ENCODE data around the gene NHSL1. TPM values are rescaled to one million over a fixed set of nuclear protein-coding genes. Genes with fewer than 3 reads are reported as not detected.
A peak's percentile ranks its signal among the peaks of the same experiment; 100 is the strongest.

The NHSL1 gene, protein sequence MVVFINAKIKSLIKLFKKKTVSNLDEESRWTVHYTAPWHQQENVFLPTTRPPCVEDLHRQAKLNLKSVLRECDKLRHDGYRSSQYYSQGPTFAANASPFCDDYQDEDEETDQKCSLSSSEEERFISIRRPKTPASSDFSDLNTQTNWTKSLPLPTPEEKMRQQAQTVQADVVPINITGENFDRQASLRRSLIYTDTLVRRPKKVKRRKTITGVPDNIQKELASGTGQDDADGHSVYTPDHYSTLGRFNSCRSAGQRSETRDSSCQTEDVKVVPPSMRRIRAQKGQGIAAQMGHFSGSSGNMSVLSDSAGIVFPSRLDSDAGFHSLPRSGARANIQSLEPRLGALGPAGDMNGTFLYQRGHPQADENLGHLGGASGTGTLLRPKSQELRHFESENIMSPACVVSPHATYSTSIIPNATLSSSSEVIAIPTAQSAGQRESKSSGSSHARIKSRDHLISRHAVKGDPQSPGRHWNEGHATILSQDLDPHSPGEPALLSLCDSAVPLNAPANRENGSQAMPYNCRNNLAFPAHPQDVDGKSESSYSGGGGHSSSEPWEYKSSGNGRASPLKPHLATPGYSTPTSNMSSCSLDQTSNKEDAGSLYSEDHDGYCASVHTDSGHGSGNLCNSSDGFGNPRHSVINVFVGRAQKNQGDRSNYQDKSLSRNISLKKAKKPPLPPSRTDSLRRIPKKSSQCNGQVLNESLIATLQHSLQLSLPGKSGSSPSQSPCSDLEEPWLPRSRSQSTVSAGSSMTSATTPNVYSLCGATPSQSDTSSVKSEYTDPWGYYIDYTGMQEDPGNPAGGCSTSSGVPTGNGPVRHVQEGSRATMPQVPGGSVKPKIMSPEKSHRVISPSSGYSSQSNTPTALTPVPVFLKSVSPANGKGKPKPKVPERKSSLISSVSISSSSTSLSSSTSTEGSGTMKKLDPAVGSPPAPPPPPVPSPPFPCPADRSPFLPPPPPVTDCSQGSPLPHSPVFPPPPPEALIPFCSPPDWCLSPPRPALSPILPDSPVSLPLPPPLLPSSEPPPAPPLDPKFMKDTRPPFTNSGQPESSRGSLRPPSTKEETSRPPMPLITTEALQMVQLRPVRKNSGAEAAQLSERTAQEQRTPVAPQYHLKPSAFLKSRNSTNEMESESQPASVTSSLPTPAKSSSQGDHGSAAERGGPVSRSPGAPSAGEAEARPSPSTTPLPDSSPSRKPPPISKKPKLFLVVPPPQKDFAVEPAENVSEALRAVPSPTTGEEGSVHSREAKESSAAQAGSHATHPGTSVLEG (N-terminal part only)
- total RNA-seq: 6.2 and 6.9 TPM in 2 replicates

DNA sequence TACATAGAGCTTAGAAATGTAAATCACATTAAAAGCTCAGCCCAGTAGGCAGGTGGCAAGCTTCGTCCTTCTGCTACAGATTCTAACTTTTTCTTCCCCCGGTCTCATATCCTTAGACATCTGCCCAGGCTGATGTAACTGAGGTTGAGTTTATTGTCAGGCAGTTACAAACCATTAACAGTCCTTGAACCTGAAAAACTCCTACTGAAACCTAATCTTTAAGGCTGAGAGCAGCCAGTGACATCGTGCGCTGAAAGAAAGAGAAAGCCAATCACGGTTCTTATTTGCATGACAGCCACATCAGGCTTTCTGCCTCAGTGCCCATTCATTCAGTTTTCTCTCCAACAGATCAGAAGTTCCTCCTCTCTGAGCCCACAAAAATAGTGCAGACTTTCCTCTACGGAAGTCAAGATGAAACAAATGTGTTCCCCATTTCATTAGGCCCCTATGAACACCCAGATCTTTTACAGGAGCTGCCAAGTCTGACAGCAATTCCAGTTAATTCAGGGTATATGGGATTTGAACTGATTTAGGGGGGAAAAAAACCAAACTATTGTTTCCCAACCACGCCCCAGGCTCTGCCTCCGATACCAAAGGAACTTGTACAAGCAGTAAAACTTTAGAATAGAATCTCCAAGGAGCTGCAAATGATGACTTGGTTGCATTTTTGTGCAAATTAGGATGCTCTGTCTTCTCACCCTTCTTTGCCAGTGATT is at the start of gene NHSL1:
Gene NHSL1, minus strand, starts transcription at position 192 of the 716 bp plus-strand sequence. CDS start 204 bp downstream, outside the sequence.
- Histone ChIP-seq H3K4me1 (ENCODE audit: insufficient read depth, low read length) (no peaks in the 10 kb centered on the region), H2AFZ (ENCODE audit: low read length) (no peak within 1 kb of the TSS), H3K27me3 (ENCODE audit: insufficient read depth, low read length) (no peaks in the 10 kb centered on the region), H3K4me3 (ENCODE audit: insufficient read depth, low read length) (no peak within 1 kb of the TSS), H3K79me2 (ENCODE audit: insufficient read depth, low read length) (no peaks in the 10 kb centered on the region), H3K36me3 (ENCODE audit: insufficient read depth, low read length) (no peaks in the 10 kb centered on the region), H3K9me3 (ENCODE audit: low read depth, low read length) (no peaks in the 10 kb centered on the region), H3K27ac (ENCODE audit: low read depth, low read length) (no peak within 1 kb of the TSS), H3K4me2 (ENCODE audit: insufficient read depth, low read length) (no peak within 1 kb of the TSS), H4K20me1 (ENCODE audit: insufficient read depth, low read length) (no peaks in the 10 kb centered on the region)
- no peak for DNase-seq (ENCODE audit: insufficient read length, low spot score, missing footprints)
- TF ChIP-seq, protein P1, sequence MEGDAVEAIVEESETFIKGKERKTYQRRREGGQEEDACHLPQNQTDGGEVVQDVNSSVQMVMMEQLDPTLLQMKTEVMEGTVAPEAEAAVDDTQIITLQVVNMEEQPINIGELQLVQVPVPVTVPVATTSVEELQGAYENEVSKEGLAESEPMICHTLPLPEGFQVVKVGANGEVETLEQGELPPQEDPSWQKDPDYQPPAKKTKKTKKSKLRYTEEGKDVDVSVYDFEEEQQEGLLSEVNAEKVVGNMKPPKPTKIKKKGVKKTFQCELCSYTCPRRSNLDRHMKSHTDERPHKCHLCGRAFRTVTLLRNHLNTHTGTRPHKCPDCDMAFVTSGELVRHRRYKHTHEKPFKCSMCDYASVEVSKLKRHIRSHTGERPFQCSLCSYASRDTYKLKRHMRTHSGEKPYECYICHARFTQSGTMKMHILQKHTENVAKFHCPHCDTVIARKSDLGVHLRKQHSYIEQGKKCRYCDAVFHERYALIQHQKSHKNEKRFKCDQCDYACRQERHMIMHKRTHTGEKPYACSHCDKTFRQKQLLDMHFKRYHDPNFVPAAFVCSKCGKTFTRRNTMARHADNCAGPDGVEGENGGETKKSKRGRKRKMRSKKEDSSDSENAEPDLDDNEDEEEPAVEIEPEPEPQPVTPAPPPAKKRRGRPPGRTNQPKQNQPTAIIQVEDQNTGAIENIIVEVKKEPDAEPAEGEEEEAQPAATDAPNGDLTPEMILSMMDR (IDR thresholded peaks at IDR 0.05; ENCODE audit: extremely low read depth, low read depth, low read length): no peak

DNA sequence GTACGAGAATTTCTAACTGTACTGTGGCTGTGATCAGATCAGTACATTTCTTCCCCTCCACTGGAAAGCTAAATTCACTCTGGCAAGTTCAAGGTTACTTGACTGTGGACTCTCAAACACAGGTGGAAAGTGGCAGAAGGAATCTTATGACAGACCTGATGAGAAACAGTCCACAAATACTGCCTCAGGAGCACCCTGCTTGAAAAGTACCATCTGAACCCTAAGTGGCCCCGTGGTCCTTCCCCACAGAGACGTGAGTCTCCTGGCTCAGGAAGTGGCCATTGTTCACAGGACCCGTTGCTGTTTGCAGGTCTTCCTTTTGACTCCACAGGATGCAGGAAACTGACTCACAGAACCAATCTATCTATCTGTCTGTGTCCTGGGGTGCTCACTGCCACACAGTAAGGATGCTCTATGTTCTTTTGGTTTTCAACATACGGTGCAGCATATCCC is 47.5 kb upstream of the NHSL1 start:
- peaks cover 12% of the 10 kb centered on the region for H3K79me2 ChIP-seq (ENCODE audit: insufficient read depth, low read length)
- DNase-seq (ENCODE audit: insufficient read length, low spot score, missing footprints): no peak
- H3K4me1 ChIP-seq (ENCODE audit: insufficient read depth, low read length): peaks cover 21% of the 10 kb centered on the region
- no peak overlapping the region for H3K4me3 ChIP-seq (ENCODE audit: insufficient read depth, low read length)
- H3K36me3 ChIP-seq (ENCODE audit: insufficient read depth, low read length): no peaks in the 10 kb centered on the region
- no peaks in the 10 kb centered on the region for H3K9me3 ChIP-seq (ENCODE audit: low read depth, low read length)
- no peaks in the 10 kb centered on the region for H3K27me3 ChIP-seq (ENCODE audit: insufficient read depth, low read length)
- H3K27ac ChIP-seq (ENCODE audit: low read depth, low read length): no peak overlapping the region
- no peak overlapping the region for H3K4me2 ChIP-seq (ENCODE audit: insufficient read depth, low read length)
- H2AFZ ChIP-seq (ENCODE audit: low read length): peak overlapping the region; percentile 54
- TF ChIP-seq, protein P1 (IDR thresholded peaks at IDR 0.05; ENCODE audit: extremely low read depth, low read depth, low read length): no peak
- H4K20me1 ChIP-seq (ENCODE audit: insufficient read depth, low read length): no peaks in the 10 kb centered on the region

DNA sequence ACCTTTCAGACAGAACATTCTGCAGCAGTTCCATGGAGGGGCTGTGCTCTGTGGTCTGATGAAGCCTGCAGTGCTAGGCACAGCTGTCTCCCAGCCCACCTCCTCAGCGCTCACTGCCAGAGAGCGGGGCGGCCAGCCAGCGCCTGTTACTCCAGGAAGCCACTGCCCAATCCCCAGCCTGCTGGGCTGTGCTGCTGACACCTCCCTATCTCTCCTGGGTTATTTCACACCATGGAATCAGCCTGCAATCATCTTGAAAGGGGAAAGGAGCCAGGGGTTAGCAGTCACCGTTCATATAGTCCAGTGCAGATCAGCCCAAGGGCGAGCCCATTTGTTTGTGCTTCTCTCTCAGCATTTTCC is 46.3 kb upstream of the NHSL1 start:
- DNase-seq (ENCODE audit: insufficient read length, low spot score, missing footprints): no peak
- Histone ChIP-seq H3K79me2 (ENCODE audit: insufficient read depth, low read length) (peaks cover 12% of the 10 kb centered on the region), H3K9me3 (ENCODE audit: low read depth, low read length) (no peaks in the 10 kb centered on the region), H3K4me1 (ENCODE audit: insufficient read depth, low read length) (peaks cover 32% of the 10 kb centered on the region), H3K4me2 (ENCODE audit: insufficient read depth, low read length) (peak overlapping the region; percentile 66), H2AFZ (ENCODE audit: low read length) (peak overlapping the region; percentile 71), H3K4me3 (ENCODE audit: insufficient read depth, low read length) (peak overlapping the region; percentile 58), H4K20me1 (ENCODE audit: insufficient read depth, low read length) (no peaks in the 10 kb centered on the region), H3K36me3 (ENCODE audit: insufficient read depth, low read length) (no peaks in the 10 kb centered on the region), H3K27ac (ENCODE audit: low read depth, low read length) (no peak overlapping the region), H3K27me3 (ENCODE audit: insufficient read depth, low read length) (no peaks in the 10 kb centered on the region)
- TF ChIP-seq, protein P1 (IDR thresholded peaks at IDR 0.05; ENCODE audit: extremely low read depth, low read depth, low read length): no peak

Measured in osteoblast (primary cell).